ENCODE results near the gene GPD2.

- TF ChIP-seq PATZ1 (CRISPR knock-in tag; IDR thresholded peaks at IDR 0.05; ENCODE audit: borderline replicate concordance) (no peak), CREB5 (CRISPR knock-in tag; IDR thresholded peaks at IDR 0.05; ENCODE audit: low read depth) (no peak), TCF4 (CRISPR knock-in tag; IDR thresholded peaks at IDR 0.05; ENCODE audit: borderline replicate concordance) (no peak), CSDC2 (CRISPR knock-in tag; IDR thresholded peaks at IDR 0.05) (no peak), PPARA (CRISPR knock-in tag; IDR thresholded peaks at IDR 0.05; ENCODE audit: borderline replicate concordance) (no peak), ZFP3 (CRISPR knock-in tag; IDR thresholded peaks at IDR 0.05) (no peak), ZFP30 (CRISPR knock-in tag; IDR thresholded peaks at IDR 0.05) (no peak), GLIS3 (CRISPR knock-in tag; IDR thresholded peaks at IDR 0.05) (no peak), ISL1 (CRISPR knock-in tag; IDR thresholded peaks at IDR 0.05) (no peak), POU6F1 (CRISPR knock-in tag; IDR thresholded peaks at IDR 0.05; ENCODE audit: borderline replicate concordance, low read depth) (no peak), ESRRG (CRISPR knock-in tag; IDR thresholded peaks at IDR 0.05) (no peak), BACH2 (CRISPR knock-in tag; IDR thresholded peaks at IDR 0.05; ENCODE audit: borderline replicate concordance) (no peak), TSHZ2 (CRISPR knock-in tag; IDR thresholded peaks at IDR 0.05) (no peak)
Measured at GRCh38 chr2:156464106-156464505, 27.9 kb downstream of the GPD2 start.

All from SK-N-SH treated with all-trans-retinoic acid at 6 μM for 48 hours (cell line).